HG03354 (cell line): ENCODE data around the gene NDST1.
A peak's percentile ranks its signal among the peaks of the same experiment; 100 is the strongest.
"Not testable (repeated sequence)": the region's sequence is repeated elsewhere in the genome, so short reads cannot be mapped to it uniquely, and the experiment has no call there.

Experiments
- ATAC-seq: cut with Tn5 transposase; IDR thresholded peaks from one replicate; pipeline ENCODE4 v1.9.1; 2021; ENCODE audit warnings: mild to moderate bottlenecking; ENCODE audit not compliant: unreplicated experiment, poor library complexity, severe bottlenecking

Gene NDST1

DNA sequence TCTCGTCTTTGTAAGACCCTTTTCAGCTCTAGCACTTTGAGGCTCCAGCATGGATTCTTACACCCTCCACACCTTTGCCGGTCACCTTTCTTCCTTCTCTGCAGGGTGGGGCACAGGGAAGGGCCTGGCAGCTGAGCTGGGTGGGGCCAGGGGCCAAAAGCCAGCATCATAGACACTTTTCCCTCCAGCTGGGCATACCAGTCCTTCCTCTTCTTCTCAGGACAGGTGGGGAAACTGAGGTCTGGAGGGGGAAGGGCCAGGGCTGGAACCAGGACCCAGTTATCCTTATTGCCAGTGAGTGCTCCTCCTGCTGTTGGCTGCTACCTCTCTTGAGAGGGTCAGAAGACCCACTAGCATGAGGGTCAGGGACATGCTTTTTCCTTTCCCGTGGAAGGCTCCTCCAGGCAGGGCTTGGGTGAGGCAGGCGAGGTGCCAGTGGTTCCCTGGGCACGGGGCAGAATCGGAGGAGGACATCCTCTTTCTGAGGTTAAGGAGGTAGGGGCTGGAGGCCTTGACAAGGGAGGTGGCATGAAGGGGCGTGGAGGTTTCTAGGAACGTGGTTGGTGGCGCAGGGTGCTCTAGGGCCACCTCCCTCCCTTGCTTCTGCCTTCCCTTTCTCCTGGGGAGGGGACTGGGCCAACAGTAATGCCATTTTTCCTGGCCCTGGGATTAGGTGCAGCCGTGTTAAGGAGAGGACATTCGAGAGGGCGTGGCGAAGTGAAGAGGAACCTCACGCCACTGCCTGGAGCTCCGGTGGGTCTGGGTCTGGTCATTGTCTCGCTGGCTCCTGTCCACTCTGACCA lies at the start of gene NDST1:
NDST1 (plus strand) TSS at position 658 of the 803 bp plus-strand sequence. CDS start 13,124 bp downstream, outside the sequence.
- ATAC-seq: no peak

DNA sequence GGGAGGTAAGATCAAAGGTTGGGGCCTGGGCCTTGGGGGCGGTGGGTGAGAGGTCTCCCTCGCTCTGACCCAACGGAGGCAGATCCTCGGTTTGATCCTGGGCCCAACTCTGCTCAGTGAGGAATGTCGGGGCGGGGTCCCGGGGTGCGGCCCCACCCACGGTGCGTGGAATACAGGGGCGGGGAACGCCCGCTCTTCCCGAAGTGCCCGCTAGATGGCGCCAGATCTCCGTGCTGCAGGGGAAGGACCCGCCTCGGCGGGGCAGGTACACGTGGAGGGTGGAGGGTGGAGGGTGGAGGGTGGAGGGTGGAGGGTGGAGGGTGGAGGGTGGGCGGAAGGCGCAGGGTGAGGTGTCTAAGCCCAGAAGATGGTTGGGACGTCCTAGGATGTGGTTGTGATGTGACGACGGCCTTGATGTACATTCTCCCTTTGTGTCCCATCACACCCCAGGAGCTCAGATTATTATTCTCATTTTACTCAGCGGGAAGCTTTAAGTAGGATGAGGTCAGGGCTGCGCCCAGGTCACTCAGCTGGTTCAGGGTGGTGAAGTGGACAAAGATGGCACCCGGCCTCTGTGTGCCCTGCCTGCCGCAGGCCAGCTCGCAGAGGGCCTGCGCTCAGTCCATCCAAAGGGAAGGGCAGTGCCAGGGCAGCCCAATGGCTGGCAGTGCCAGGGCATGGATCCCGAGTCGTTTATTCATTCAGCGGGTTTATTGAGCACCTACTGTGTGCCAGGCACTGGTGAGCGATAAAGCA lies 49.0 kb upstream of the NDST1 start:
- ATAC-seq: peak; percentile 77

DNA sequence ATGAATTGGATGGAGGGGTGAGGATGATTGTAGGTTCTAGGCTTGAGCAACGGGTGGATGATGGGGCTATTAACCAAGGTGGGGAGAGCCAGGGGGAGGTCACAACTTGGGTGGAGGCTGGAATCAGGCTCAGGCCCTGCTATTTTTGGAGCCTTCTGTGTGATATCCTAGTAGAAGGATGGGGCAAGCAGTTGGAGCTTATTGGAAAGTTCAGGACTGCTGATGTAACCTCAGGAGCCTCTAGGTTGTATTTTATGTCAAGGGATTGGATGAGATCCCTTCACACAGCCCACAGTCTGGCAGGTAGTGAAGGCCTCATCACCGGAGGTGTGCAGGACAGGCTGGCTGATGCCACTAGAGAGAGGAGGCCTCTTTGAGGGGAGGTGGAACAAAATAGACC lies 47.1 kb upstream of the NDST1 start:
- ATAC-seq: no peak

DNA sequence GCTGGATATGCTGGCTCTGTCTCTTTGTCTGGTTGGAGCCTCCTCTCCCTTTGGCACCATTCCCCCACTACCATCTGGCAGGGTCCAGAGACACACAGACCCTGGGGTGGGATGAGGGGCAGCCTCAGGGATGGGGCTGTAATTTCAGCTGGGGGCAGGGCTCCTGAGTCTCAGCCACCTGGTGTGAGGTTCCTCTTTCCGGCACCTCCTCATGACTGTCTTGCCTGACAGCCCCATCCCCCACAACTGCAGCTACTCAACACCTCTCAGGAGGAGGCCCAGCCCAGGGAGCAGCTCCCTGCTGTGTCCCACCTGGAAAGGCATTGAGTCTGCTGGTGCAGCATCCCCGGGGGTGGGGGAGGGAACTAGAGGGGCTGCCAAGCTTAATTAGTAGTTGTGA lies 46.7 kb upstream of the NDST1 start:
- ATAC-seq: peak; percentile 85

GRCh38 chr5:150464554-150465012 lies 43.3 kb upstream of the NDST1 start:
- no peak for ATAC-seq

DNA sequence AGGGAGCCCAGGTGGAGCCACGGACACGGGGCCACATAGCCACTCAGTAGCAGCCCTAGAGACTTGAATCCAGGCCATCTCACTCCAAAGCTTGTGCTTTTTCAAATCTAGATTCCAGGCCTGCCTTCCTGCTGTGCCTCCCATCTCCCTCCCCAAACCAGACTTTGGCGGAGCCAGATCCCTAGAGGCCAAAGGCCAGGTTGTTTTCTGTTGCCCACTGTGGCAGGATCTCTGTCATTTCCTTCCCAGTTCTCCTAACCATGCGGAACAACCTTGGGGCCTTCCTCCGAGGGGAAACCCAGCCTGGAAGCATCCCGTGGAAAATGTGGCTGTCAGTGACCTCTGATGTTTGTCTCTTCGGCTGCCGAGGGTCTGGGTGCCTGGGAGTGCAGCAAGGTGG lies 42.0 kb upstream of the NDST1 start:
- ATAC-seq: no peak

DNA sequence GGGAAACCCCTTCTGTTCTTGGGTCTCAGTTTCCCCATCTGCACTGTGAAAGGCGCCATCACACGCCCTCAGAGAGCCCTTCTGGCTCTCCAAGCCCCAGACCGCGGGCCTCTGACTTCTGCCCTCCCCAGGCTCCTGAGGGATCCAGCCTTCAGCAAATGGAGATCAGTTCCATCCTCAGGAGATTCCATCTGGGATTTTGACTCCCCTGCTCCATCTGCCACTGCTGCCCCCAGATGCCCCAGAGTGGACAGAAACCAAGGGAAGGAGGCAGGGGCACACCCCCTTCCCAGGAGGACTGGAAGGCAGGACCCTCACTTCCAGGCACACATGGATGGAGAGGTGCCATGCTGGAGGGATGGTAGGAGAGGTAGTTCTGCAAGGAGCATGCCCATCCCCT lies 39.7 kb upstream of the NDST1 start:
- ATAC-seq: no peak

DNA sequence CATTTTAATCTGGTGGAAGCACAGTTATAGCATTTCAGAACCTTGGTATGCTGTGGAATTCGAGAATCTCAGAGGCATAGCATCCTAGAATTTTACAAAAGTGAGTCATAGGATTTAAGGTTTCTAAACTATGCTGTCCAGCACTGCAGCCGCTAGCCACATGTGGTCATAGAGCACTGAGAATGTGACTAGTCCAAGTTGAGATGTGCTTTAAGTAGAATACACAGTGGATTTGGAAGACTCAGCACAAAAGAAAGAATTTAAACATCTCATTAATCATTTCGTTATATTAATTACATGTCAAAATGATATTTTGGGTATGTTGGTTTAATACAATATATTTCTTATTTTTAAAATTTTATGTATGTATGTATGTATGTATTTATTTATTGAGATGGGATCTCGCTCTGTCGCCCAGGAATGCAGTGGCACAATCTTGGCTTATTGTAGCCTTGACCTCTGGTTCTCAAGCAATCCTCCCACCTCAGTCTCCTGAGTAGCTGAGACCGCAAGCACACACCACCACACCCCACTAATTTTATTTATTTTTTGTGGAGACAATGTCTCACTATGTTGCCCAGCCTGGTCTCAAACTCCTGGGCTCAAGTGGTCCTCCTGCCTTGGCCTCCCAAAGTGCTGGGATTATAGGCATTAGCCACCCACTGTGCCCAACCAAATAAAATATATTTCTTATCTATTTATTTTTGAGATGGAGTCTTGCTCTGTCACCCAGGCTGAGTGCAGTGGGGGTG lies 38.0 kb upstream of the NDST1 start:
- ATAC-seq: no peak

- ATAC-seq: no peak
These were observed 34.1 kb upstream of the NDST1 start for GRCh38 chr5:150473673-150474358.

DNA sequence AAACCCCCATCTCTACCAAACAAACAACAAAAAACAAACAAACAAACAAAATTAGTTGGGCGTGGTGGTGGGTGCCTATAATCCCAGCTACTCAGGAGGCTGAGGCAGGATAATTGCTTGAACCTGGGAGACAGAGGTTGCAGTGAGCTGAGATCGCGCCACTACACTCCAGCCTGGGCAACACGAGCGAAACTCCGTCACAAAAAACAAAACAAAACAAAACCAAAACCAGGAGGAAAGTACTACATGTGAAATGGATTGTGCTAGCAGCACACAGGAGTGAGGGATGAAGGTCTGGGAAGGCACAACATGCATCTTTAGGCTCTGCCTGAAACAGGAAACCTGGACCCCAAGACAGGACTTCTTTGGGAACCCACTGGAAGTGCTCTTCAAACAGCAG lies 31.4 kb upstream of the NDST1 start:
- not testable (repeated sequence) for ATAC-seq

DNA sequence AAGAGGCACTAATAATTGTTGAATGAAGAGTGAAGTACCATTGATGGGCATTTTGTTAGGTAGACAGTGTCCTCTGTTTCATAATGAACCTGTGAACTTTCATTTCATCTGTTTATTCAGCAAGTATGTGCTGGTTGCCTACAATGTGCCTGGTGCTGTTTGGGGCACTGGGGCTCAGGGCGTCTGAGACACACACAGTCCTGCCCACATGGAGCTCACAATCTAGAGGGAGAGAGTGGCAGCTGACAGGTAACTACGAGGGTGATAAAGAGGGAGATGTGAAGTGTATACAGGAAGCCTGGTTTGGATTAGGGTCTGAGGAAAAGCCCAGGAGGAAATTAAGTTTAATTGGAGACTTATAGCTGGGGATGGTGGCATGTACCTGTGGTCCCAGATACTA lies 28.5 kb upstream of the NDST1 start:
- ATAC-seq: no peak

GRCh38 chr5:150481708-150481965 lies 26.3 kb upstream of the NDST1 start:
- no peak for ATAC-seq

- no peak for ATAC-seq
These were observed 25.9 kb upstream of the NDST1 start for GRCh38 chr5:150481972-150482406.

DNA sequence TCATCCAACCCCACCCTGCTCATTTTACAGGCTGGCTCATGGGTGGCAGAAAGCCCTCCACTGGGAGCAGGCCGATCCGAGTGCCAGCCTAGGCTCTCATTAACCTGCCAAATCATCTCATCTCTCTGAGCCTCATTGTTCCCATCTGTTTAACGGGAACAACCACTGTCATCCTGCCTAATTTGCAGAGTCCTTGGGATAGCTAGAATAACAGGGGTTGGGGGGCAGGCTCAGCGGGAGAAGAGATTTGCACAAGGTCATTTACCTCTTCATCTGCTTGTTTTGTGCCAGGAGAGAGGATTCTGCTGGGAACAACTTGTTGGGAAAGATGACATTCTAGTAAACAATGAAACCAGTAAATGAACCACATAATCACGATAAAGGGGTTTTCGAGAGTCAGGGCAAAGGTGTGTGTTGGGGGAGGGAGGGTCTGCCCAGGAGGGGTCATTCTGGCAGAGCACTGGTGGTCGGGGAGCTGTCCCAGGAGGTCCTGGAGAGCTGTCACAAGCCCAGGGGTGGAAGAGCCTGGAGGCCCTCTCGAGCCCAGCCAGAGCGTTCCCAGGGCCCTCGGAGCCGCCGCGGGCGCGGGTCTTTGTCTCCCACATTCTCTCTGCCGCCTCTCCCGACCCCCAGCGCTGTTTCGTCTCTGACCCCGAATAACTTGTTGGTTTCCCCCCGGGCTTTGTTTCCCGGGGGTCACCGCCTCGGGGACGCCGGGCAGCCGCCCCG lies 22.8 kb upstream of the NDST1 start:
- no peak for ATAC-seq

DNA sequence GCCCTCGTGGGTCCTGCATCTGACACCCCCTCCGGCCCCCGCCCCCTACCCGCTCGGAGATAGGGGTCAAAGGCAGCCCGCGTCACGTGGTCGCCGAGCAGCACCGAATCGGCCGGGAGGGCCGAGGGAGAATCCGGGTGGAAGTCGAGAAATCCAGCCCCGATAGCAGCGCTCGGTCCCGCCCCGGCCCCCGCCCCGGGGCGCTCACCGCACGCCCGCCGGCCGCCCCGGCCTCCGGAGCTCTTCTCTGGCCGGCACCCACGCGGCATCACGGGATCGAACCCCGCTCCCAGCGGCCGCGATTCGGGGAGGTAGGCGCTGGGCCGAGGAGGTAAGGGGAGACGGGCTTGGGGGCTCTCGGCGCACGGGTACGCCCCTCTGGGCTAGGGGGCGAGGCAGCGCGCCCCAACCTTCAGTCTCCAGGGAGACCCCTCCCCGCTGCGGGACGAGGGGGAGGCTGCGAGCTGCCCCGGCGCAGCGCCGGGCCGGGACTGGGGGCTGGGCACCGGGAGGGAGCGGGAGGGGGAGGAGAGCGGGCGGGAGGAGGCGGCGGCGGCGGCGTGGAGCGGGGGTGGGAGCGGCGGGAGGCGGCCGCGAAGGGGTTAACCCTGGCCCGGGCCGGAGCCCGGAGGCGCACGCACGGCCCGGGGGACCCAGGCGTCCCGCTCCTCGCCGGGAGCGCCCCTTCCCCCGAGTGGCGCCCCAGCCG lies 22.1 kb upstream of the NDST1 start:
- ATAC-seq: peak; percentile 22

GRCh38 chr5:150486402-150487198 lies 21.3 kb upstream of the NDST1 start:
- peak; percentile 35 for ATAC-seq

DNA sequence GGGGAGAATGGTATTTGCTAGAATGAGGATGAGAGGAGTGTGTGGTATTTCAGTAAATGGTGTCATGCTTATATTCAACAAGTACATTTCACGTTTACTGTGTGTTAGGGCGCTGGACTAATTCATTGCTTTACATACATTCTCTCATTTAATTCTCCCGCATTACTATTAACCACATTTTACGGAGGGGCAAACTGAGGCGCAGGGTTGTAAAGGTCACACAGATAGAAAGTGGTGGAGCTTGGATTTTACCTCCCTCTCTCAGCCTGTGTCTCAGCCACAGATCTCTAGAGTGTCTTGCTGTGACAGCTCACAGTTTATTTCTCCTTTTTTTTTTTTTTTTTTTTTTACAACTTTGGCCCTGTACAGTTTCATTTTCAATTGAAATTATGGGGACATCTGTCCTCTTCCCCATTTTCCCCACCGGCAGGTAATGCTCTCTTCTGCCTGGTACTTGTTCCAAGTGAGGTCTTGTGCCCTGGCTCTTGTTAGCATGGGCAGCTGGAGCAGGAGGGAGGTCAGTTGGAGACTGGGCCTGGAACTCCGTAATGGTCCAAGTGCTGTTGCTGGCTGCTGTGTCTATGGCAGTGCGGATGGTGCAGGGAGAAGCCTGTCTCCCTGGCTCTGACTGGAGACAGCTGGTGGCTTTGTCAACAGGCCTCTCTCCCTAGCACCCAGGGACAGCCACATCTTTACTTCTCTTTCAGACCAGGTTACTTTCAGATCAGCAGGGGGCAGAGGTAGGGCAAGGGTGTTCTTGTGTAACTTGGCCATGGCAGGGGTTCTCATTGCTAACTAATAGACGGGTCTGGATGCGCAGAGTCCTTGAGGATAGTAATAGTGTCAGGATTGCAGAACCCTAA lies 20.5 kb upstream of the NDST1 start:
- ATAC-seq: no peak
